Brain microvascular endothelial cell (primary cell): Measurements from ENCODE around the gene ADAMTS8.
"Not testable (repeated sequence)": the region's sequence is repeated elsewhere in the genome, so short reads cannot be mapped to it uniquely, and the experiment has no call there.

ENCODE experiments used
- DNase-seq: peaks from one replicate; pipeline ENCODE4 v3.0.0-alpha.2; 2020
- H3K27ac ChIP-seq: fragments of 250-450 bp; sonication (Bioruptor Pico); 2 replicates; pipeline ENCODE4 v1.5.1; 2020; ENCODE audit warnings: mild to moderate bottlenecking, moderate library complexity
- H3K27me3 ChIP-seq: fragments of 250-450 bp; sonication (Bioruptor Pico); replicated peaks from 2 replicates; pipeline ENCODE4 v1.5.1; 2020; ENCODE audit warnings: mild to moderate bottlenecking
- H3K36me3 ChIP-seq: fragments of 250-450 bp; sonication (Bioruptor Pico); replicated peaks from 2 replicates; pipeline ENCODE4 v1.5.1; 2020; ENCODE audit warnings: mild to moderate bottlenecking
- H3K4me3 ChIP-seq: 2 replicates; pipeline ENCODE4 v1.5.1; 2011; ENCODE audit warnings: low read depth, mild to moderate bottlenecking, control low read depth, low read length, moderate library complexity
- in situ Hi-C: cut with HindIII; loops from 2 replicates; pipeline ENCODE4 v1.10.0; 2017; ENCODE audit warnings: low sequenced_read_pairs, low pct_ligation_motif_present
- TF ChIP-seq, protein P1 (sequence below): IDR thresholded peaks from 2 replicates; pipeline ENCODE4 v1.5.1; 2011; ENCODE audit warnings: low read depth, mild to moderate bottlenecking, moderate library complexity, low read length, control low read depth, inconsistent platforms; ENCODE audit errors: missing control alignments

The ADAMTS8 gene

GRCh38 chr11:130445788-130446187, 17.4 kb upstream of the ADAMTS8 start:
- in situ Hi-C loops = loop anchor here (10.0 kb wide), 1 partner anchor 419 kb away; no protein-coding TSS in a partner anchor
- Histone ChIP-seq H3K27ac (no peak overlapping the region), H3K36me3 (no peaks in the 10 kb centered on the region), H3K27me3 (no peaks in the 10 kb centered on the region), H3K4me3 (no peak overlapping the region)
- no peak for DNase-seq
- TF ChIP-seq, protein P1, sequence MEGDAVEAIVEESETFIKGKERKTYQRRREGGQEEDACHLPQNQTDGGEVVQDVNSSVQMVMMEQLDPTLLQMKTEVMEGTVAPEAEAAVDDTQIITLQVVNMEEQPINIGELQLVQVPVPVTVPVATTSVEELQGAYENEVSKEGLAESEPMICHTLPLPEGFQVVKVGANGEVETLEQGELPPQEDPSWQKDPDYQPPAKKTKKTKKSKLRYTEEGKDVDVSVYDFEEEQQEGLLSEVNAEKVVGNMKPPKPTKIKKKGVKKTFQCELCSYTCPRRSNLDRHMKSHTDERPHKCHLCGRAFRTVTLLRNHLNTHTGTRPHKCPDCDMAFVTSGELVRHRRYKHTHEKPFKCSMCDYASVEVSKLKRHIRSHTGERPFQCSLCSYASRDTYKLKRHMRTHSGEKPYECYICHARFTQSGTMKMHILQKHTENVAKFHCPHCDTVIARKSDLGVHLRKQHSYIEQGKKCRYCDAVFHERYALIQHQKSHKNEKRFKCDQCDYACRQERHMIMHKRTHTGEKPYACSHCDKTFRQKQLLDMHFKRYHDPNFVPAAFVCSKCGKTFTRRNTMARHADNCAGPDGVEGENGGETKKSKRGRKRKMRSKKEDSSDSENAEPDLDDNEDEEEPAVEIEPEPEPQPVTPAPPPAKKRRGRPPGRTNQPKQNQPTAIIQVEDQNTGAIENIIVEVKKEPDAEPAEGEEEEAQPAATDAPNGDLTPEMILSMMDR = no peak

GRCh38 chr11:130442737-130443136, 14.3 kb upstream of the ADAMTS8 start:
- DNase-seq = no peak
- TF ChIP-seq, protein P1 = no peak
- no peak overlapping the region for H3K27ac ChIP-seq
- no peak overlapping the region for H3K4me3 ChIP-seq
- in situ Hi-C loops = loop anchor here (10.0 kb wide), 1 partner anchor 422 kb away; no protein-coding TSS in a partner anchor
- no peaks in the 10 kb centered on the region for H3K27me3 ChIP-seq
- no peaks in the 10 kb centered on the region for H3K36me3 ChIP-seq

DNA sequence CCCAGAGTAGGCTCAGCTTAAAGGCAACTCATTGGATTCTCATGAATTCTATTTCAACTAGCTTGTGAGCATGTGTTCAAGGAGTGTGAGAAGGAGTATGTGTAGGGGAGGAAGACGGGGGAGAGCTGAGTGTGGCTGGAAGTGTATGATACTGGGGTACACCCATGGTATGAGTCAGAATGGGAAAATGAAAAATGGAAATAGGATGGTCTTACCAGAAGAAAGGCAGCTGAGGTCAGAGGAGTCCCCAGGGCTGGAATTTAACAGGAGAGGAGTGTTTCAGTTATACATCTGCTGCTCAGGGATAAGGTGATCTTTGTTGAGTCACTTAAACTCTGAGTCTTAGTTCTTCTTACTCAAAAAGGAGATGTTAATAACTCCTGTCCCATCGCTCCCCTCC, 13.3 kb upstream of the ADAMTS8 start:
- DNase-seq = no peak
- TF ChIP-seq, protein P1 = no peak
- H3K36me3 ChIP-seq = no peaks in the 10 kb centered on the region
- no peak overlapping the region for H3K4me3 ChIP-seq
- H3K27me3 ChIP-seq = no peaks in the 10 kb centered on the region
- in situ Hi-C loops = loop anchor here (10.0 kb wide), 1 partner anchor 423 kb away; no protein-coding TSS in a partner anchor
- no peak overlapping the region for H3K27ac ChIP-seq

DNA sequence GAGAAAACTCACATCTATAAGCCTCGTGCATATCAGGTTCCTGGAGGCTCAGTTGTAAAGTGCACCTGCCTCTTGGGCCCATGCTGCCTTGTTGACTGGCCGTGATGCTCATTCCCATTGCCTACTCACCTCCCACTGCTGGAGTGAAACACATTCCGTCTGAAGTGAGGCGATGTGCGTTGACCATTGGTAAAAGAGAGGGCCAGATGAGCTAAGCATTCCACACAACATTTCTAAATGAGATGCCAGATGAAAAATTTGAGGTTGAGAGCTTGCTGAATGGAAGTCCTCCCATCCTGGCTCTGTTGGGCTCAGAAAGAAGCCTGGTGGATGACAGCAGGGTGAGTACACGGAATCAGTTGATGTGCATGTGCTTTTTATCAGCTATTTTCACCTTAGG, 11.5 kb upstream of the ADAMTS8 start:
- TF ChIP-seq, protein P1 = no peak
- H3K4me3 ChIP-seq = no peak overlapping the region
- no peak for DNase-seq
- no peaks in the 10 kb centered on the region for H3K36me3 ChIP-seq
- H3K27me3 ChIP-seq = no peaks in the 10 kb centered on the region
- in situ Hi-C loops = loop anchor here (10.0 kb wide), 1 partner anchor 425 kb away; no protein-coding TSS in a partner anchor
- no peak overlapping the region for H3K27ac ChIP-seq

DNA sequence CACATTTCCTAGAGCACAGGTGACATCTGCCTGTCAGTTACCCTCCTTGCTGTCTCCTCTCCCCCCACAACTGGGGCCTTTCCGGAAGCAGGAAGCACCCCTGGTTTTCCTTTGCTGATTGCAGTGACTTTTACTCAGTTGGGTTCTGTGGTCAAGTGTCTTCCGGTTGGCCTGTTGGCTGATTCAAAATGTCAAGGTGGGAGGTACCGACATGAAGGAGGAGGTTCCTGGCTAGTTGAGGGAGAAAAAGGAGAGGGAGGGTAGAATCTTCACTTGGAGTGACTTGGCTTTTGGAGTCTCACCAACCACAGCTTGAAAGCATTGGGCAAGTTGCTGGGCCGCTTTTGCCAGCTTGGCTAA, 10.7 kb upstream of the ADAMTS8 start:
- H3K27ac ChIP-seq = no peak overlapping the region
- in situ Hi-C loops = no loop called here
- no peak for DNase-seq
- H3K36me3 ChIP-seq = no peaks in the 10 kb centered on the region
- TF ChIP-seq, protein P1 = no peak
- no peak overlapping the region for H3K4me3 ChIP-seq
- H3K27me3 ChIP-seq = no peaks in the 10 kb centered on the region

DNA sequence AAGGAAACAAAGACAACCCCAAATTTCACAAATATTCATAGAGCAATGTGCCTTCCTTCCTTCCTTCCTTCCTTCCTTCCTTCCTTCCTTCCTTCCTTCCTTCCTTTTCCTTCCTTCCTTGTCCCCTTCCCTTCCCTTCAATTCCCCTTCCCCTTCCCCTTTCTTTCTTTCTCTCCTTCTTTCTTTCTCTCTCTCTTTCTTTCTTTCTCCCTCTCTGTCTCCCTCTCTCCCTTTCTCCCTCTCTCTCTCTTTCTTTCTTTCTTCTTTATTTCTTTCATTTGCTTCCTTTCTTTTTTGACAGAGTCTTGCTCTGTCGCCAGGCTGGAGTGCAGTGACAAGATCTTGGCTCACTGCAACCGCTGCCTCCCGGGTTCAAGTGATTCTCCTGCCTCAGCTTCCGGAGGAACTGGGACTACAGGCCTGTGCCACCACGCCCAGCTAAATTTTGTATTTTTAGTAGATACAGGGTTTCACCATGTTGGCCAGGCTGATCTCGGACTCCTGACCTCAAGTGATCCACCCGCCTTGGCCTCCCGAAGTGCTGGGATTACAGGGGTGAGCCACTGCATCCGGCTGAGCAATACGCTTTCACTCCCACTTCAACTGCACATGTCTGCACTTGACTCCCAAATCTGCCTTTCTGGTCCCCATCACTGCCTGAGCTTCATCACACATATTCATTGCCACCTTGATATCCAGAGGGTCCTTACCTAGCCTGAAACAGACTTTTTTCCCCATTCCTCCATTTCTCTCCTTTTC, 10.2 kb upstream of the ADAMTS8 start:
- H3K36me3 ChIP-seq, H3K4me3 ChIP-seq, in situ Hi-C loops, H3K27ac ChIP-seq, DNase-seq, H3K27me3 ChIP-seq: not testable (repeated sequence)
